Sigmoid colon (tissue), 7 donors: Measurements from ENCODE around the gene CHID1. TPM values are rescaled to one million over a fixed set of nuclear protein-coding genes. Genes with fewer than 3 reads are reported as not detected.
A peak's percentile ranks its signal among the peaks of the same experiment; 100 is the strongest.

Source experiments
- DNase-seq: peaks from one replicate; pipeline ENCODE4 v3.0.0-alpha.2; 2019
- H3K27ac ChIP-seq, 4 donors: fragments of 200-600 bp; sonication (generic); one replicate each; pipeline ENCODE4 v1.5.1; 2016 to 2019; ENCODE audit warnings: mild to moderate bottlenecking in 1 of 4
- H3K27me3 ChIP-seq, 3 donors: fragments of 200-600 bp; sonication (generic); one replicate each; pipeline ENCODE4 v1.5.1; 2019; ENCODE audit warnings: mild to moderate bottlenecking in 1 of 3
- H3K36me3 ChIP-seq, 4 donors: fragments of 200-600 bp; sonication (generic); one replicate each; pipeline ENCODE4 v1.5.1; 2016 to 2019
- H3K4me1 ChIP-seq, 4 donors: fragments of 200-600 bp; sonication (generic); one replicate each; pipeline ENCODE4 v1.5.1; 2017 to 2019
- H3K4me3 ChIP-seq, 4 donors: fragments of 200-600 bp; sonication (generic); one replicate each; pipeline ENCODE4 v1.5.1; 2017 to 2019; ENCODE audit warnings: mild to moderate bottlenecking in 2 of 4, moderate library complexity in 1 of 4
- H3K9me3 ChIP-seq, 4 donors: fragments of 200-600 bp in 3 of 4; sonication (generic) in 3 of 4; one replicate each; pipeline versions ENCODE4 v1.5.1 to v1.6.1; 2013 to 2019
- EP300 ChIP-seq, 4 donors: sonication (generic); formaldehyde crosslinking; IDR thresholded peaks; one replicate each; pipeline ENCODE4 v1.6.1; 2017; ENCODE audit warnings: antibody characterized with exemption in 4 of 4
- POLR2A ChIP-seq, 2 donors: fragments of 450-650 bp; IDR thresholded peaks; one replicate each; pipeline ENCODE4 v1.6.1; 2016; ENCODE audit warnings: antibody characterized with exemption in 2 of 2, mild to moderate bottlenecking in 2 of 2, moderate library complexity in 2 of 2
- POLR2AphosphoS5 ChIP-seq, 4 donors: sonication (generic); formaldehyde crosslinking; IDR thresholded peaks; one replicate each; pipeline ENCODE4 v1.6.1; 2017; ENCODE audit warnings: antibody characterized with exemption in 4 of 4
- WGBS, 2 donors: extraction: QIAGEN DNeasy Blood & Tissue Kit; methylation state at CpG; one replicate each; pipeline ENCODE4 v1.1.7; 2013; 5-methylcytosine and 5-hydroxymethylcytosine counted together
- intact Hi-C: fragments of 100-400 bp; cut with DNase I; formaldehyde crosslinking; loops from one replicate; pipeline ENCODE4 v1.15.1; 2023
- polyA plus RNA-seq, 3 donors: library from polyadenylated mRNA; stranded (reverse); fragments of 200-250 nt; gene quantifications; one replicate each; pipeline ENCODE4 v1.2.3, GENCODE V29; 2013
- total RNA-seq, 4 donors: library from RNA; depleted of rRNA; stranded (reverse); fragments of >200 nt; gene quantifications; one replicate each; pipeline ENCODE4 v1.1.0, GENCODE V29; 2016
- TF ChIP-seq, protein P1 (sequence below), 4 experiments: fragments of 450-650 bp in 3 of 4; fragments of 200-600 bp in 1 of 4; IDR thresholded peaks; one replicate each; pipeline ENCODE4 v1.5.1; 2016 to 2019; ENCODE audit warnings: antibody characterized with exemption in 4 of 4, mild to moderate bottlenecking in 3 of 4, moderate library complexity in 2 of 4
- donor health status: healthy with polysubstance abuse.
- donor health status: Bipolar disorder and iron deficiency.
- donor health status: healthy.

The CHID1 gene
- total and polyA plus RNA-seq, 7 donors, result 16.9 to 52.3 (median 47.1) TPM

GRCh38 chr11:828506-829175 lies 82.0 kb downstream of the CHID1 start:
- no peak for DNase-seq
- no peak overlapping the region for H3K4me3 ChIP-seq
- intact Hi-C loops, result no loop called here
- H3K36me3 ChIP-seq, result peaks cover 20 to 23% (median 21%) of the 10 kb centered on the region in 4 donors
- H3K4me1 ChIP-seq, result peaks cover 0 to 66% (median 51%) of the 10 kb centered on the region in 4 donors
- H3K27ac ChIP-seq, result peak overlapping the region in 3 of 4 donors; percentile 2 to 71 (median 37)
- no peaks in the 10 kb centered on the region for H3K9me3 ChIP-seq
- peaks cover 44 to 87% (median 82%) of the 10 kb centered on the region in 3 donors for H3K27me3 ChIP-seq
- 73 to 77% methylated on average over 21 of the region's 21 CpGs for WGBS, 2 donors
- TF ChIP-seq EP300 (IDR thresholded peaks at IDR 0.05), result no peak
- TF ChIP-seq POLR2AphosphoS5 (IDR thresholded peaks at IDR 0.05), result no peak
- TF ChIP-seq POLR2A (IDR thresholded peaks at IDR 0.05), result no peak
- TF ChIP-seq, protein P1, sequence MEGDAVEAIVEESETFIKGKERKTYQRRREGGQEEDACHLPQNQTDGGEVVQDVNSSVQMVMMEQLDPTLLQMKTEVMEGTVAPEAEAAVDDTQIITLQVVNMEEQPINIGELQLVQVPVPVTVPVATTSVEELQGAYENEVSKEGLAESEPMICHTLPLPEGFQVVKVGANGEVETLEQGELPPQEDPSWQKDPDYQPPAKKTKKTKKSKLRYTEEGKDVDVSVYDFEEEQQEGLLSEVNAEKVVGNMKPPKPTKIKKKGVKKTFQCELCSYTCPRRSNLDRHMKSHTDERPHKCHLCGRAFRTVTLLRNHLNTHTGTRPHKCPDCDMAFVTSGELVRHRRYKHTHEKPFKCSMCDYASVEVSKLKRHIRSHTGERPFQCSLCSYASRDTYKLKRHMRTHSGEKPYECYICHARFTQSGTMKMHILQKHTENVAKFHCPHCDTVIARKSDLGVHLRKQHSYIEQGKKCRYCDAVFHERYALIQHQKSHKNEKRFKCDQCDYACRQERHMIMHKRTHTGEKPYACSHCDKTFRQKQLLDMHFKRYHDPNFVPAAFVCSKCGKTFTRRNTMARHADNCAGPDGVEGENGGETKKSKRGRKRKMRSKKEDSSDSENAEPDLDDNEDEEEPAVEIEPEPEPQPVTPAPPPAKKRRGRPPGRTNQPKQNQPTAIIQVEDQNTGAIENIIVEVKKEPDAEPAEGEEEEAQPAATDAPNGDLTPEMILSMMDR (IDR thresholded peaks at IDR 0.05), result no peak

- intact Hi-C loops, result no loop called here
Measured at GRCh38 chr11:827897-828192, 82.8 kb downstream of the CHID1 start, which contains the start of gene CRACR2B. Gene CRACR2B, plus strand, starts transcription at chr11:827919. Its CDS starts 689 bp downstream, at chr11:828608.

DNA sequence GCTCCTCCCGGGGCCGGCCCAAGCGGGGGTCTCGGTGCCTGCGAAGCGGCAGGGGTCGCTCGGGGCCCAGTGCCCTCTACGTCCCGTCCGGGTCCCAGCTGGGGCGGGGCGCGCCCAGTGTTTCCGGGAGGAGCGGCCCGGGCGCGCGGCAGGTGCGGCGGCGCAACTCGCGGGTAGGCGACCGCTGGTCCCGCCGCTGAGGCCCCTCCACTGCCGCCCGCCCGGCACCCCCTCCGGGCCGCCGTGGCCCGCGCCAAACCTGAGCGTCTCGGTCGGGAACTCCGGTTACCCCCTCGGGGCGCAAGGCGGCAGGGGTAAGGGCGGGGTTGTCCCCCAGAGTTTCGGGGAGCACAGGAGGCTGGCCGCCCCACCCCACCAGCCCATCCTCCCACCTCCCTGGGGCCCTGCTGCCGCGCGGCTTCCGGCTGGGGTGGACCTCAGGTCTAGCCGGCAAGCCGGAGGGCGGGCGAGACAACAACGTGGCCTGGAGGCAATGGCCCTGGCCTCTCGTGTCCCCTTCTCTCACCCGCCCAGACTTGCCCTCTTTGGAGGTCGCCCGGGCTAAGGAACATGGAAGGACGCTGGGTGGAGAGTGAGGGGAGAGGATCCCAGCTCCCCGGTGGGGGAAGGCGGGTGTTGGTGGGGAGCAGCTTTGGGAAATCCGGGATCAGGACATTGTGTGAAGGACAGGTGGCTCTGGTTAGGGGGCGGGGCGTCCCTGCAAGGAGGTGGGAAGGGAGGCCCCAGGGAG lies 83.3 kb downstream of the CHID1 start:
- Histone ChIP-seq H3K27me3 (peaks cover 44 to 90% (median 82%) of the 10 kb centered on the region in 3 donors), H3K36me3 (peaks cover 22 to 35% (median 26%) of the 10 kb centered on the region in 4 donors), H3K9me3 (no peaks in the 10 kb centered on the region), H3K4me1 (peaks cover 0 to 59% (median 44%) of the 10 kb centered on the region in 4 donors), H3K27ac (peak overlapping the region; percentile 24 to 71 (median 50)), H3K4me3 (peak overlapping the region in 3 of 4 donors; percentile 31 to 40 (median 32))
- TF ChIP-seq POLR2AphosphoS5 (IDR thresholded peaks at IDR 0.05), result no peak
- TF ChIP-seq POLR2A (IDR thresholded peaks at IDR 0.05), result no peak
- TF ChIP-seq, protein P1 (IDR thresholded peaks at IDR 0.05), result no peak
- TF ChIP-seq EP300 (IDR thresholded peaks at IDR 0.05), result no peak
- 1 to 6% methylated on average over 66 of the region's 66 CpGs for WGBS, 2 donors
- DNase-seq, result no peak
- intact Hi-C loops, result no loop called here

More at GRCh38 chr11:827897-828192, 82.8 kb downstream of the CHID1 start, which contains the start of gene CRACR2B:
- H3K4me3 ChIP-seq, result peak within 1 kb of the TSS in 3 of 4 donors; percentile 31 to 40 (median 32)
- no peak for DNase-seq
- H3K27ac ChIP-seq, result peak within 1 kb of the TSS; percentile 24 to 71 (median 51)
- 14 to 48% methylated on average over 5 of the region's 5 CpGs for WGBS, 2 donors
- H3K4me1 ChIP-seq, result peaks cover 0 to 61% (median 47%) of the 10 kb centered on the region in 4 donors
- peaks cover 22 to 30% (median 26%) of the 10 kb centered on the region in 4 donors for H3K36me3 ChIP-seq
- no peaks in the 10 kb centered on the region for H3K9me3 ChIP-seq
- TF ChIP-seq POLR2A (IDR thresholded peaks at IDR 0.05) (peak in 1 of 2 donors; percentile 15), EP300 (IDR thresholded peaks at IDR 0.05) (no peak), POLR2AphosphoS5 (IDR thresholded peaks at IDR 0.05) (no peak)
- TF ChIP-seq, protein P1 (IDR thresholded peaks at IDR 0.05), result no peak
- peaks cover 44 to 91% (median 82%) of the 10 kb centered on the region in 3 donors for H3K27me3 ChIP-seq

GRCh38 chr11:826836-827145 lies 83.8 kb downstream of the CHID1 start:
- H3K36me3 ChIP-seq, result peaks cover 22 to 40% (median 26%) of the 10 kb centered on the region in 4 donors
- TF ChIP-seq EP300 (IDR thresholded peaks at IDR 0.05) (no peak), POLR2A (IDR thresholded peaks at IDR 0.05) (no peak), POLR2AphosphoS5 (IDR thresholded peaks at IDR 0.05) (no peak)
- TF ChIP-seq, protein P1 (IDR thresholded peaks at IDR 0.05), result no peak
- peaks cover 44 to 84% (median 79%) of the 10 kb centered on the region in 3 donors for H3K27me3 ChIP-seq
- H3K4me3 ChIP-seq, result peak overlapping the region in 3 of 4 donors; percentile 31 to 40 (median 32)
- intact Hi-C loops, result no loop called here
- WGBS, 2 donors, result 0 to 1% methylated on average over 22 of the region's 22 CpGs
- DNase-seq, result no peak
- H3K27ac ChIP-seq, result peak overlapping the region in 3 of 4 donors; percentile 24 to 71 (median 65)
- H3K9me3 ChIP-seq, result no peaks in the 10 kb centered on the region
- H3K4me1 ChIP-seq, result peaks cover 0 to 59% (median 47%) of the 10 kb centered on the region in 4 donors
